Measurements from ENCODE around the gene RICTOR.

- no peak for TF ChIP-seq SP1 (IDR thresholded peaks at IDR 0.05)
- TF ChIP-seq TARDBP (IDR thresholded peaks at IDR 0.05), result no peak
- TF ChIP-seq PKNOX1 (IDR thresholded peaks at IDR 0.05), result no peak
- TF ChIP-seq SUZ12 (IDR thresholded peaks at IDR 0.05), result no peak
- no peak for TF ChIP-seq FOXM1 (IDR thresholded peaks at IDR 0.05; ENCODE audit: borderline replicate concordance)
- TF ChIP-seq FOXK2 (IDR thresholded peaks at IDR 0.05), result no peak
- no peak for TF ChIP-seq NFRKB (IDR thresholded peaks at IDR 0.05)
- TF ChIP-seq ARNT (IDR thresholded peaks at IDR 0.05), result no peak
These were observed 48.7 kb downstream of the RICTOR start for GRCh38 chr5:39025456-39025855.

All from HEK293T (cell line).